ENCODE measurements around the gene ACOX3.
"Not testable (repeated sequence)": the region's sequence is repeated elsewhere in the genome, so short reads cannot be mapped to it uniquely, and the experiment has no call there.

The ACOX3 gene

DNA sequence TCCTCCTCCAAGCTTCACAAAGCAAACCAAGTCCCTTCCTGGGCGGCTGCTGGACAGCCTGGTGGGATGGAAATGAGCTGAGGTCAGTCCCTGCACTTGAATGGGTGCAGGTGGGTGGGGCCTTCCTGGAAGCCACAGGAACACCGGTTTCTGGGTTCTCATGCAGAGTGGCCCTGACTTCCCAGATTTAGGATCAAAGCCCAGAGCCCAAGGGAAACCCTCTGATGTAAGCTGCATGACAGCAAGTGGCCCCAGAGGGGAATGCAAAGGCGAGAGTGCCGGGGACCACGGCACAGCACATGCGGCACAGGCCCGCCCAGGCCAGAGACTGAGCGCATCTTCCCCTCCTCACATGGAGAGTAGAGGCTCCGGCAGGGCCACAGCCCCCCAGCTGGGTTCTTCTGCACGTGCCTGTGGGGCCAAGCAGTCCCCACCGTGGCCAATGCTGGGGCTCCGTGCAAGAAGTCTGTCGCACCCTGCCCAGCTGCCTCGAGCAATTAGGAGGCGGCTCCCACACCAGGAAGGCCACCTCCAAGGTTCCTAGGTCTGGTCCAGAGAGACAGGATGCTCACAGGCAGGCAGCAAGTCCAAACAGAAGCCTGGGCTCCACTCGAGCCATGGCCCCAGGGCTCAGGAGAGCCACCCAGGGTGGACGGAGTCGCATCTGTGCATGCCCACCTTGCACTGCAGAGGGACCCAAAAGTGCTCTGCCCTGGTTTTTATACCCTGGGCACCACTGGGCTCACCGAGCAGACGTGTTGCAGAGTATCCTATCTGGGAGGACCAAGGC lies 88.0 kb downstream of the ACOX3 start:
- DNase-seq (ENCODE audit: low spot score) = no peak
- in situ Hi-C loops (cut with MboI; ENCODE audit: low pct_unique_long_range_greater_than_20kb, low sequenced_read_pairs, unreplicated experiment) = no loop called here
- TF ChIP-seq, protein P1, sequence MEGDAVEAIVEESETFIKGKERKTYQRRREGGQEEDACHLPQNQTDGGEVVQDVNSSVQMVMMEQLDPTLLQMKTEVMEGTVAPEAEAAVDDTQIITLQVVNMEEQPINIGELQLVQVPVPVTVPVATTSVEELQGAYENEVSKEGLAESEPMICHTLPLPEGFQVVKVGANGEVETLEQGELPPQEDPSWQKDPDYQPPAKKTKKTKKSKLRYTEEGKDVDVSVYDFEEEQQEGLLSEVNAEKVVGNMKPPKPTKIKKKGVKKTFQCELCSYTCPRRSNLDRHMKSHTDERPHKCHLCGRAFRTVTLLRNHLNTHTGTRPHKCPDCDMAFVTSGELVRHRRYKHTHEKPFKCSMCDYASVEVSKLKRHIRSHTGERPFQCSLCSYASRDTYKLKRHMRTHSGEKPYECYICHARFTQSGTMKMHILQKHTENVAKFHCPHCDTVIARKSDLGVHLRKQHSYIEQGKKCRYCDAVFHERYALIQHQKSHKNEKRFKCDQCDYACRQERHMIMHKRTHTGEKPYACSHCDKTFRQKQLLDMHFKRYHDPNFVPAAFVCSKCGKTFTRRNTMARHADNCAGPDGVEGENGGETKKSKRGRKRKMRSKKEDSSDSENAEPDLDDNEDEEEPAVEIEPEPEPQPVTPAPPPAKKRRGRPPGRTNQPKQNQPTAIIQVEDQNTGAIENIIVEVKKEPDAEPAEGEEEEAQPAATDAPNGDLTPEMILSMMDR (IDR thresholded peaks at IDR 0.05; ENCODE audit: extremely low read depth, insufficient read depth, missing control alignments) = no peak

DNA sequence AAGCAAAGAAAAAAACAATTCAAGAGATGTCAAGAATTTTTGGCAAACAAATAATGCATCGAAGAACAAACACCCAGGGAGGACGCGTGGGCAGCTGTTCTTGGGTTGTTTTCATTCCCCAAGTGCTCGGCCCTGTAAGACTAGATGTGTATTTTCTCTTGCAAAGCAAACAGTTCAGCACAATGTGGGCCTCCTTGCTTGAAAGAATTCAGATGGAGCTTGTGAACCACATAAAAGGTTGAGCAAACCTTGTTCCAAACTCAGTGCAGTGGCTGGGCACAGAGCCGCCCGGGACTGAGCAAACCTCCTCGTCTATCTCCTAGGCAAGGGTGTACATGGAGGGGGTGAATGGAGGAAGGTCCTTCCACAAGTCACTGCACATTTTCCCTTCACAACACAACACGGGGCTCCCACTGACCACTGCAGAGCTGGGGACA lies 88.6 kb downstream of the ACOX3 start:
- TF ChIP-seq, protein P1 (IDR thresholded peaks at IDR 0.05; ENCODE audit: extremely low read depth, insufficient read depth, missing control alignments) = no peak
- in situ Hi-C loops (cut with MboI; ENCODE audit: low pct_unique_long_range_greater_than_20kb, low sequenced_read_pairs, unreplicated experiment) = no loop called here
- no peak for DNase-seq (ENCODE audit: low spot score)

DNA sequence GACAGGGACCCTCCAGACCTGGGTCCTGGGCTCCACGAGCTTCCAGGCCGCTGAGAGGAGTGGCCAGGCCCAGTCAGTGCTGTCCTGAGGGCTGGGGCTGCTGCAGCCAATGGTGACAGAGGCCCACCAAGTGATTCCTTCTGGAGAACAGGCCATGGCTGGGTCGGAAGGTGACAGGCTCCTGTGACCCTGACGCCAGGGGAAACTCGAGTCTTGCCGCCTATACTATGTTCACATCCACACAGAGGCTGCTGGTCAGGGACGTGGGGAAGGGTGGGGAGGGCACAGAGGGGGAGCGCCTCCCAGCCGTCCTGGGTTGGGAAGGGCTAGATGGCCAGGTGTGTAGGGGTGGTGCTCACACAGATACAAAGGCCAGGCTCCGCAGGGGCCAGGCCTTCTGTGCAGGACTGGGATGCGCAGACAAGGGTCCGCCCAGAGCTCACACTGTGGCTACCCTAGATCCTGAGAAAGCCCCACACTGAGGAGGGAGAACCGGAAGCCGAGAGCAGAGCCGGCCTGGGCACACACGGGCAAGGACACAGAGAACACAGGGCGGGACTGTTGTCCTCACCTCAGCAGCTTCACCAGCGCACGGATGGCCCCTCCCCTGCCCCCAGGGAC lies 89.6 kb downstream of the ACOX3 start:
- no peak for DNase-seq (ENCODE audit: low spot score)
- in situ Hi-C loops (cut with MboI; ENCODE audit: low pct_unique_long_range_greater_than_20kb, low sequenced_read_pairs, unreplicated experiment) = no loop called here
- TF ChIP-seq, protein P1 (IDR thresholded peaks at IDR 0.05; ENCODE audit: extremely low read depth, insufficient read depth, missing control alignments) = no peak

DNA sequence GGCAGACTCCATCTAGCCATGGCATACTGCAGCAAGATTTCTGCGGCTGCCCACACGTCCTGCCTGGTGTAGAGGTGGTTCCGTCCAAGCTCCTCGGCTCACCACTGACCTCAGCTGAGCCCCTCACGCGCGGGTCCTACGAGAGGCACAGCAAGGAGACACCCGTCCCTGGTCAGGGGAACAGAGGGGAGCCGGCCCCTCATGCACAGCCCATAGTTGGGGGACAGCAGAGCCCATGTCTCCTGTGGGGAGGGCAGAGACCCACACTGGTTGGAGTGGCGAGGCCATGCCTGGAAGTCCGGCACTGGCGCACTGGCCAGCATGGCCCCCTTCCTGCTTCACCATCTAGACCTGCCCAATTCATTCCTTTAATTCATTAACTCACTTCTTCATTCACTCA lies 90.2 kb downstream of the ACOX3 start:
- TF ChIP-seq, protein P1 (IDR thresholded peaks at IDR 0.05; ENCODE audit: extremely low read depth, insufficient read depth, missing control alignments) = no peak
- in situ Hi-C loops (cut with MboI; ENCODE audit: low pct_unique_long_range_greater_than_20kb, low sequenced_read_pairs, unreplicated experiment) = no loop called here
- DNase-seq (ENCODE audit: low spot score) = no peak

DNA sequence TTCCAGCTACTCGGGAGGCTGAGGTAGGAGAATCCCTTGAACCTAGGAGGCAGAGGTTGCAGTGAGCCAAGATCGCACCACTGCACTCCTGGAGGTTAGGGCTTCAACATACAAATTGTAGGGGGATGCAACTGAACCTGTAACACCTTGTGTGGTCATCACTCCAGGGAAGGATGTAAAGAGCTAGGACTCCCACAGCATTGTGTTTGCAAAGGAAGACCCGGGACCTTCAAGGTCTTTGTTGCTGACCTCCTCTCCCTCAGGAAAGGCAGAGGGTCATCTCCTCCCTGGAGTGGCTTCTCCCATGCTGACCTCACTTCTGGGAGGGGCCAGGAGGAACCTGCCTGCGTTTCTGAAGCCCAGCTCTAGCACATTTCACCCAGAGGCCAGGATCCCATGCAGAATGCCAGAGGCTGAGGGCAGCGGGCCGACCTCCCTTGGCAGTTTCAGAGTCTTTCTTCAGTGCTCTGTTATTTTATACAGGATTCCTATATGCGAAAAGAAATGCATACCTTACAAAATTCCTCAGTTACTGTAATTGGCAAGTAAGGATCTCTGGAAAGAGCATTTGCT lies 90.8 kb downstream of the ACOX3 start:
- DNase-seq (ENCODE audit: low spot score) = no peak
- TF ChIP-seq, protein P1 (IDR thresholded peaks at IDR 0.05; ENCODE audit: extremely low read depth, insufficient read depth, missing control alignments) = no peak
- in situ Hi-C loops (cut with MboI; ENCODE audit: low pct_unique_long_range_greater_than_20kb, low sequenced_read_pairs, unreplicated experiment) = no loop called here

DNA sequence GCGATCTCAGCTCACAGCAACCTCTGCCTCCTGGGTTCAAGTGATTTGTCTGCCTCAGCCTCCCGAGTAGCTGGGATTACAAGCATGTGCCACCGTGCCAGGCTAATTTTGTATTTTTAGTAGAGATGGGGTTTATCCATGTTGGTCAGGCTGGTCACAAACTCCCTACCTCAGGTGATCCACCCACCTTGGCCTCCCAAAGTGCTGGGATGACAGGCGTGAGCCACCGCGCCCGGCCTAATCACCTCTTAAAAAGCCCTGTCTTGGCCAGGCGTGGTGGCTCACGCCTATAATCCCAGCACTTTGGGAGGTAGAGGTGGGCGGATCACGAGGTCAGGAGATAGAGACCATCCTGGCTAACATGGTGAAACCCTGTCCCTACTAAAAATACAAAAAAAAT lies 91.3 kb downstream of the ACOX3 start:
- in situ Hi-C loops (cut with MboI; ENCODE audit: low pct_unique_long_range_greater_than_20kb, low sequenced_read_pairs, unreplicated experiment); DNase-seq (ENCODE audit: low spot score): not testable (repeated sequence)

DNA sequence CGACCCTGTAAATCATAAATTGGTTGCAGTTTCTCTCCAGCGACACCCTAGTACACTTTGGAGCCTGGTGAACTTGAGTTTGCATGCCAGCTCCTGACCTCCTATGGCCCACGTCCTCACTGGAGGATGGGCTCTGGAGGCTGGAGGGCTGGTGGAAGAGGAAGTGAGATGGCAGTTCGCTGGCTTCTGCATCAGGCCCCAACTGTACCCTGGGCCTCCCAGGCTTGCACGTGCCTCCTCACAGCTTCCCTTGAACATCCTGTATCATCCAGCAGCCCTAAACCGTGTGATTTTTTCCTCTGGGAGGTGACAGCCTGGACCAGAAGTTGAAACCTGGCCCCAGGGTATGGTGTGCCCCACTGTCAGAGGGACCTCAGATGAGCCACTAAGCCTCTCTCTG lies 92.5 kb downstream of the ACOX3 start:
- in situ Hi-C loops (cut with MboI; ENCODE audit: low pct_unique_long_range_greater_than_20kb, low sequenced_read_pairs, unreplicated experiment) = no loop called here

More for the DNA sequence above, 92.5 kb downstream of the ACOX3 start:
- TF ChIP-seq, protein P1 (IDR thresholded peaks at IDR 0.05; ENCODE audit: extremely low read depth, insufficient read depth, missing control alignments) = no peak
- no peak for DNase-seq (ENCODE audit: low spot score)

All from GM13977 (cell line).